HepG2 (cell line): ENCODE data around the gene LBX2. TPM values are rescaled to one million over a fixed set of nuclear protein-coding genes. Genes with fewer than 3 reads are reported as not detected.

Experiments
- CEBPG ChIP-seq: IDR thresholded peaks from 2 replicates; pipeline ENCODE4 v1.6.1; 2016
- GATA4 ChIP-seq: sonication (generic); IDR thresholded peaks from 2 replicates; pipeline ENCODE4 v1.6.1; 2016; ENCODE audit warnings: antibody characterized with exemption, low read depth, borderline replicate concordance
- GPN1 ChIP-seq: sonication (generic); formaldehyde crosslinking; IDR thresholded peaks from 2 replicates; pipeline ENCODE4 v1.5.1; 2020; ENCODE audit warnings: missing genetic modification reagents, borderline replicate concordance
- IRF2 ChIP-seq: IDR thresholded peaks from 2 replicates; pipeline ENCODE4 v1.6.1; 2018; ENCODE audit warnings: missing genetic modification reagents, missing compliant biosample characterization
- STAG1 ChIP-seq: sonication (generic); formaldehyde crosslinking; IDR thresholded peaks from 2 replicates; pipeline ENCODE4 v1.4.0; 2020; ENCODE audit warnings: missing genetic modification reagents
- ZBTB7B ChIP-seq: sonication (generic); formaldehyde crosslinking; IDR thresholded peaks from 2 replicates; pipeline ENCODE4 v1.4.0; 2020; ENCODE audit warnings: missing genetic modification reagents
- ZEB1 ChIP-seq: IDR thresholded peaks from 2 replicates; pipeline ENCODE4 v1.6.1; 2012; ENCODE audit warnings: mild to moderate bottlenecking, low read depth, inconsistent platforms; ENCODE audit not compliant: insufficient replicate concordance
- ZFP1 ChIP-seq: IDR thresholded peaks from 2 replicates; pipeline ENCODE4 v1.6.1; 2016
- ZNF180 ChIP-seq: sonication (generic); formaldehyde crosslinking; IDR thresholded peaks from 2 replicates; pipeline ENCODE4 v1.4.0; 2020; ENCODE audit warnings: low read depth, missing genetic modification reagents, borderline replicate concordance
- ZNF230 ChIP-seq: sonication (generic); formaldehyde crosslinking; IDR thresholded peaks from 2 replicates; pipeline ENCODE4 v1.4.0; 2020; ENCODE audit warnings: mild to moderate bottlenecking, missing genetic modification reagents
- ZNF737 ChIP-seq: sonication (generic); formaldehyde crosslinking; IDR thresholded peaks from 2 replicates; pipeline ENCODE4 v1.5.0; 2020; ENCODE audit warnings: missing genetic modification reagents, mild to moderate bottlenecking, borderline replicate concordance
- polyA plus RNA-seq, 8 experiments: library from polyadenylated mRNA; depleted of rRNA in 3 of 8; stranded (reverse) in 7 of 8; unstranded in 1 of 8; fragments of >200 nt; fragmentation: Illumina TruSeq in 4 of 8; extraction: Trizol in 4 of 8; gene quantifications; 2 replicates each; pipeline versions ENCODE4 v1.2.1 to v1.2.3, GENCODE V29; 2011 to 2016; ENCODE audit warnings: low read depth in 4 of 8, missing spikeins in 1 of 8, mixed read lengths in 1 of 8; ENCODE audit not compliant: insufficient read depth in 1 of 8
- total RNA-seq, 5 experiments: library from RNA; depleted of rRNA; stranded (reverse); fragments of >200 nt; fragmentation: Illumina TruSeq; extraction: Trizol; gene quantifications; 2 replicates each; pipeline ENCODE4 v1.2.3, GENCODE V29; 2016; ENCODE audit warnings: low read depth in 1 of 5
- TF ChIP-seq, protein P1 (sequence below): sonication (generic); formaldehyde crosslinking; IDR thresholded peaks from 2 replicates; pipeline ENCODE4 v1.4.0; 2020; ENCODE audit warnings: missing genetic modification reagents
- TF ChIP-seq, protein P2 (sequence below): sonication (generic); formaldehyde crosslinking; IDR thresholded peaks from 2 replicates; pipeline ENCODE4 v1.4.0; 2020; ENCODE audit warnings: mild to moderate bottlenecking, missing genetic modification reagents
- TF ChIP-seq, protein P3 (sequence below): sonication (generic); formaldehyde crosslinking; conservative IDR thresholded peaks from 2 replicates; pipeline ENCODE4 v1.8.1; 2023; ENCODE audit warnings: missing genetic modification reagents
- TF ChIP-seq, protein P4 (sequence below), 2 experiments: IDR thresholded peaks; 2 replicates each; pipeline ENCODE4 v1.6.1; 2011 to 2012; ENCODE audit warnings: low read length in 2 of 2, borderline replicate concordance in 1 of 2, low read depth in 1 of 2, mild to moderate bottlenecking in 1 of 2, moderate library complexity in 1 of 2
- TF ChIP-seq, protein P5 (sequence below): sonication (generic); formaldehyde crosslinking; IDR thresholded peaks from 2 replicates; pipeline ENCODE4 v1.5.0; 2020; ENCODE audit warnings: mild to moderate bottlenecking, missing genetic modification reagents
- TF ChIP-seq, protein P6 (sequence below): IDR thresholded peaks from 2 replicates; pipeline ENCODE4 v1.6.1; 2016; ENCODE audit warnings: missing compliant biosample characterization, missing genetic modification reagents, borderline replicate concordance

The LBX2 gene
- total and polyA plus RNA-seq, 2 of the 13 experiments (the other 11 are each of a cell fraction or from before 2014, with no cell fraction given): 6.4 to 8.1 TPM

DNA sequence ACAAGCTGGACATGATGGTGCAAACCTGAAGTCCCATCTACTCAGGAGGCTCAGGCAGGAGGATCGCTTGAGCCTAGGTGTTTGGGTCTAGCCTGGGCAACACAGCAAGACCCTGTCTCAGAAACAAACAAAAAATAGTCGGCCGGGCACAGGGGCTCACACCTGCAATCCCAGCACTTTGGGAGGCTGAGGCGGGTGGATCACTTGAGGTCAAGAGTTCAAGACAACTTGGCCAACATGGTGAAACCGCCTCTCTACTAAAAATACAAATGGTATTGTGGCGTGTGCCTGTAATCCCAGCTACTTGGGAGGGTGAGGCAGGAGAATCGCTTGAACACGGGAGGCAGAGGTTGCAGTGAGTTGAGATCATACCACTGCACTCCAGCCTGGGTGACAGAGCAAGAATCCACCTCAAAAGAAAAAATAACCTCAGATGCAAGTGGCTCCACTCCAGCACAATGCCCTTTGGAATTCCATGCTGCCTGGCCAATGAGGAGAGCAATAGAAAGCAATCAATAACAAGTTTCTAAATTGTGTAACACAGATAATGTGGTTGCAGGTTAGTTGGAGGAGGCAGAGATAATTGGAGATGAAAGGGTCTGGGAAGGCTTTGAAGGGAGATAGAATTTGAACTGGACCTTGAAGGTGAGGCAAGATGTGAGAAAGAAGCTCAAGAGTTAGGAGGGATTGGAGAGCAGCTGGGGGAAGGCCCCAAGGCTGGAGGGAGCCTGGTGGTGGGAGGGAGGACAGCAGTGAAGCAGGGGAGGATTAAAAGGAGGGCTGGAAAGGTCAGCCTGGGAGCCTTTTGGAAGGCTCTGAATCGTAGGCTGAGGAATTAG lies 10.5 kb downstream of the LBX2 start (continued):
- TF ChIP-seq, protein P1, sequence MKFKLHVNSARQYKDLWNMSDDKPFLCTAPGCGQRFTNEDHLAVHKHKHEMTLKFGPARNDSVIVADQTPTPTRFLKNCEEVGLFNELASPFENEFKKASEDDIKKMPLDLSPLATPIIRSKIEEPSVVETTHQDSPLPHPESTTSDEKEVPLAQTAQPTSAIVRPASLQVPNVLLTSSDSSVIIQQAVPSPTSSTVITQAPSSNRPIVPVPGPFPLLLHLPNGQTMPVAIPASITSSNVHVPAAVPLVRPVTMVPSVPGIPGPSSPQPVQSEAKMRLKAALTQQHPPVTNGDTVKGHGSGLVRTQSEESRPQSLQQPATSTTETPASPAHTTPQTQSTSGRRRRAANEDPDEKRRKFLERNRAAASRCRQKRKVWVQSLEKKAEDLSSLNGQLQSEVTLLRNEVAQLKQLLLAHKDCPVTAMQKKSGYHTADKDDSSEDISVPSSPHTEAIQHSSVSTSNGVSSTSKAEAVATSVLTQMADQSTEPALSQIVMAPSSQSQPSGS (CRISPR knock-in tag): 0 out of 2 replicates have a peak, but pooled peaks have one; percentile 78
- TF ChIP-seq, protein P2, sequence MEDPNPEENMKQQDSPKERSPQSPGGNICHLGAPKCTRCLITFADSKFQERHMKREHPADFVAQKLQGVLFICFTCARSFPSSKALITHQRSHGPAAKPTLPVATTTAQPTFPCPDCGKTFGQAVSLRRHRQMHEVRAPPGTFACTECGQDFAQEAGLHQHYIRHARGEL (CRISPR knock-in tag): no peak
- TF ChIP-seq ZNF737 (no peak), ZNF230 (CRISPR knock-in tag) (no peak), STAG1 (CRISPR knock-in tag) (no peak), GATA4 (peak; percentile 81; the same call in 1 of the 2 replicates), ZFP1 (no peak), ZBTB7B (peak; percentile 79; the same call in 1 of the 2 replicates), CEBPG (CRISPR knock-in tag) (peak; percentile 95), ZEB1 (peak; percentile 82), ZNF180 (CRISPR knock-in tag) (no peak), GPN1 (CRISPR knock-in tag) (no peak), IRF2 (CRISPR knock-in tag) (peak; percentile 59)
- TF ChIP-seq, protein P3, sequence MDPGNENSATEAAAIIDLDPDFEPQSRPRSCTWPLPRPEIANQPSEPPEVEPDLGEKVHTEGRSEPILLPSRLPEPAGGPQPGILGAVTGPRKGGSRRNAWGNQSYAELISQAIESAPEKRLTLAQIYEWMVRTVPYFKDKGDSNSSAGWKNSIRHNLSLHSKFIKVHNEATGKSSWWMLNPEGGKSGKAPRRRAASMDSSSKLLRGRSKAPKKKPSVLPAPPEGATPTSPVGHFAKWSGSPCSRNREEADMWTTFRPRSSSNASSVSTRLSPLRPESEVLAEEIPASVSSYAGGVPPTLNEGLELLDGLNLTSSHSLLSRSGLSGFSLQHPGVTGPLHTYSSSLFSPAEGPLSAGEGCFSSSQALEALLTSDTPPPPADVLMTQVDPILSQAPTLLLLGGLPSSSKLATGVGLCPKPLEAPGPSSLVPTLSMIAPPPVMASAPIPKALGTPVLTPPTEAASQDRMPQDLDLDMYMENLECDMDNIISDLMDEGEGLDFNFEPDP (CRISPR knock-in tag): no peak
- TF ChIP-seq, protein P4, sequence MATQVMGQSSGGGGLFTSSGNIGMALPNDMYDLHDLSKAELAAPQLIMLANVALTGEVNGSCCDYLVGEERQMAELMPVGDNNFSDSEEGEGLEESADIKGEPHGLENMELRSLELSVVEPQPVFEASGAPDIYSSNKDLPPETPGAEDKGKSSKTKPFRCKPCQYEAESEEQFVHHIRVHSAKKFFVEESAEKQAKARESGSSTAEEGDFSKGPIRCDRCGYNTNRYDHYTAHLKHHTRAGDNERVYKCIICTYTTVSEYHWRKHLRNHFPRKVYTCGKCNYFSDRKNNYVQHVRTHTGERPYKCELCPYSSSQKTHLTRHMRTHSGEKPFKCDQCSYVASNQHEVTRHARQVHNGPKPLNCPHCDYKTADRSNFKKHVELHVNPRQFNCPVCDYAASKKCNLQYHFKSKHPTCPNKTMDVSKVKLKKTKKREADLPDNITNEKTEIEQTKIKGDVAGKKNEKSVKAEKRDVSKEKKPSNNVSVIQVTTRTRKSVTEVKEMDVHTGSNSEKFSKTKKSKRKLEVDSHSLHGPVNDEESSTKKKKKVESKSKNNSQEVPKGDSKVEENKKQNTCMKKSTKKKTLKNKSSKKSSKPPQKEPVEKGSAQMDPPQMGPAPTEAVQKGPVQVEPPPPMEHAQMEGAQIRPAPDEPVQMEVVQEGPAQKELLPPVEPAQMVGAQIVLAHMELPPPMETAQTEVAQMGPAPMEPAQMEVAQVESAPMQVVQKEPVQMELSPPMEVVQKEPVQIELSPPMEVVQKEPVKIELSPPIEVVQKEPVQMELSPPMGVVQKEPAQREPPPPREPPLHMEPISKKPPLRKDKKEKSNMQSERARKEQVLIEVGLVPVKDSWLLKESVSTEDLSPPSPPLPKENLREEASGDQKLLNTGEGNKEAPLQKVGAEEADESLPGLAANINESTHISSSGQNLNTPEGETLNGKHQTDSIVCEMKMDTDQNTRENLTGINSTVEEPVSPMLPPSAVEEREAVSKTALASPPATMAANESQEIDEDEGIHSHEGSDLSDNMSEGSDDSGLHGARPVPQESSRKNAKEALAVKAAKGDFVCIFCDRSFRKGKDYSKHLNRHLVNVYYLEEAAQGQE (IDR thresholded peaks at IDR 0.05; ENCODE audit: borderline replicate concordance in 1 of 2, low read depth in 1 of 2, low read length in 2 of 2): no peak
- TF ChIP-seq, protein P5, sequence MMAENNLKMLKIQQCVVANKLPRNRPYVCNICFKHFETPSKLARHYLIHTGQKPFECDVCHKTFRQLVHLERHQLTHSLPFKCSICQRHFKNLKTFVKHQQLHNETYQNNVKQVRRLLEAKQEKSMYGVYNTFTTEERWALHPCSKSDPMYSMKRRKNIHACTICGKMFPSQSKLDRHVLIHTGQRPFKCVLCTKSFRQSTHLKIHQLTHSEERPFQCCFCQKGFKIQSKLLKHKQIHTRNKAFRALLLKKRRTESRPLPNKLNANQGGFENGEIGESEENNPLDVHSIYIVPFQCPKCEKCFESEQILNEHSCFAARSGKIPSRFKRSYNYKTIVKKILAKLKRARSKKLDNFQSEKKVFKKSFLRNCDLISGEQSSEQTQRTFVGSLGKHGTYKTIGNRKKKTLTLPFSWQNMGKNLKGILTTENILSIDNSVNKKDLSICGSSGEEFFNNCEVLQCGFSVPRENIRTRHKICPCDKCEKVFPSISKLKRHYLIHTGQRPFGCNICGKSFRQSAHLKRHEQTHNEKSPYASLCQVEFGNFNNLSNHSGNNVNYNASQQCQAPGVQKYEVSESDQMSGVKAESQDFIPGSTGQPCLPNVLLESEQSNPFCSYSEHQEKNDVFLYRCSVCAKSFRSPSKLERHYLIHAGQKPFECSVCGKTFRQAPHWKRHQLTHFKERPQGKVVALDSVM (CRISPR knock-in tag): peak; percentile 88; the same call in 1 of the 2 replicates
- TF ChIP-seq, protein P6, sequence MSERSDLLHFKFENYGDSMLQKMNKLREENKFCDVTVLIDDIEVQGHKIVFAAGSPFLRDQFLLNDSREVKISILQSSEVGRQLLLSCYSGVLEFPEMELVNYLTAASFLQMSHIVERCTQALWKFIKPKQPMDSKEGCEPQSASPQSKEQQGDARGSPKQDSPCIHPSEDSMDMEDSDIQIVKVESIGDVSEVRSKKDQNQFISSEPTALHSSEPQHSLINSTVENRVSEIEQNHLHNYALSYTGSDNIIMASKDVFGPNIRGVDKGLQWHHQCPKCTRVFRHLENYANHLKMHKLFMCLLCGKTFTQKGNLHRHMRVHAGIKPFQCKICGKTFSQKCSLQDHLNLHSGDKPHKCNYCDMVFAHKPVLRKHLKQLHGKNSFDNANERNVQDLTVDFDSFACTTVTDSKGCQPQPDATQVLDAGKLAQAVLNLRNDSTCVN (CRISPR knock-in tag): no peak
